ENCODE results near the gene AGPAT3.

AGPAT3 gene

GRCh38 chr21:43846430-43846829 is 18.6 kb upstream of the AGPAT3 start:
- no peak overlapping the region for H3K4me3 ChIP-seq (replicated peaks in 1 of 2; ENCODE audit: low read depth in 2 of 2, low read length in 2 of 2)
- TF ChIP-seq, protein P1, sequence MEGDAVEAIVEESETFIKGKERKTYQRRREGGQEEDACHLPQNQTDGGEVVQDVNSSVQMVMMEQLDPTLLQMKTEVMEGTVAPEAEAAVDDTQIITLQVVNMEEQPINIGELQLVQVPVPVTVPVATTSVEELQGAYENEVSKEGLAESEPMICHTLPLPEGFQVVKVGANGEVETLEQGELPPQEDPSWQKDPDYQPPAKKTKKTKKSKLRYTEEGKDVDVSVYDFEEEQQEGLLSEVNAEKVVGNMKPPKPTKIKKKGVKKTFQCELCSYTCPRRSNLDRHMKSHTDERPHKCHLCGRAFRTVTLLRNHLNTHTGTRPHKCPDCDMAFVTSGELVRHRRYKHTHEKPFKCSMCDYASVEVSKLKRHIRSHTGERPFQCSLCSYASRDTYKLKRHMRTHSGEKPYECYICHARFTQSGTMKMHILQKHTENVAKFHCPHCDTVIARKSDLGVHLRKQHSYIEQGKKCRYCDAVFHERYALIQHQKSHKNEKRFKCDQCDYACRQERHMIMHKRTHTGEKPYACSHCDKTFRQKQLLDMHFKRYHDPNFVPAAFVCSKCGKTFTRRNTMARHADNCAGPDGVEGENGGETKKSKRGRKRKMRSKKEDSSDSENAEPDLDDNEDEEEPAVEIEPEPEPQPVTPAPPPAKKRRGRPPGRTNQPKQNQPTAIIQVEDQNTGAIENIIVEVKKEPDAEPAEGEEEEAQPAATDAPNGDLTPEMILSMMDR (IDR thresholded peaks at IDR 0.05; ENCODE audit: low read depth, low read length) = no peak
- DNase-seq (ENCODE audit: low read depth in 2 of 2) = no peak

DNA sequence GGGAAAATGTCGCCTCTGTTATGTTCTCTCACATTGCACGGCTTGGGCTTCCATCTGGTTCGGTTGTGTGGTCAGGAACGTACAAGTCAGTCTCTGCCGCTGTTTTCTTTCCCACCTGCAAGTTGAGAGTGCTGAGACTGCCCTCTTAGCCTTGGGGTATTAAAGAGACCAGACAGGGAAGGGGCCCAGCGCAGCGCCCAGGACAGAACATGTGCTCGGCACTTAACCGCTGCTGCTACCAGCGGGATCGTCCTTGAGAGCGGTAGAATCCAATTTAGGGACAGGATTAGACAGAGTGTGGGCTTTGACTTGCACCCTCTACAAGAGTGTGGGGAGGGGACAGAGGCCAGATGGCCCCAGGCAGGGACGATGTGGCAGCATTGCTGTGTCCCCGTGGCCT is 17.7 kb upstream of the AGPAT3 start:
- TF ChIP-seq, protein P1 (IDR thresholded peaks at IDR 0.05; ENCODE audit: low read depth, low read length) = no peak
- no peak for DNase-seq (ENCODE audit: low read depth in 2 of 2)
- no peak overlapping the region for H3K4me3 ChIP-seq (replicated peaks in 1 of 2; ENCODE audit: low read depth in 2 of 2, low read length in 2 of 2)

DNA sequence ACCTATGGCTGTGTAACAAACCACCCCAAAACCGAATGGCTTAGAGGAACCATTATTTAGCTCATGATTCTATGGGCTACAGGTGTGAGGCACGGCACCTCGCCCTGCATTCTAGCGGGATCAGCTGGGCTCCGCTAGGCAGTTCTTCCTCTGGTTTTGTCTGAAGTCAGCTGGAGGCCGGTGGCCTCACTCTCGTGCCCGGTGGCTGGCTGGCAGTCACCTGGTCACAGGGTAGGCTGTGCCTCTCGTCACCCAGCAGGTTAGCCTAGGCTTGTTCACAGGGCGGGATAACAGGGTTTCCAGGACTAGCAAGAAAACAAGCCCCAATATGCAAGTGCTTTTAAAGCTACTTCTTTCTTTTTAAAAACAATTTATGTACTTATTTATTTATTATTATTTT is 16.3 kb upstream of the AGPAT3 start:
- H3K4me3 ChIP-seq (replicated peaks in 1 of 2; ENCODE audit: low read depth in 2 of 2, low read length in 2 of 2) = no peak overlapping the region
- no peak for DNase-seq (ENCODE audit: low read depth in 2 of 2)
- TF ChIP-seq, protein P1 (IDR thresholded peaks at IDR 0.05; ENCODE audit: low read depth, low read length) = no peak

DNA sequence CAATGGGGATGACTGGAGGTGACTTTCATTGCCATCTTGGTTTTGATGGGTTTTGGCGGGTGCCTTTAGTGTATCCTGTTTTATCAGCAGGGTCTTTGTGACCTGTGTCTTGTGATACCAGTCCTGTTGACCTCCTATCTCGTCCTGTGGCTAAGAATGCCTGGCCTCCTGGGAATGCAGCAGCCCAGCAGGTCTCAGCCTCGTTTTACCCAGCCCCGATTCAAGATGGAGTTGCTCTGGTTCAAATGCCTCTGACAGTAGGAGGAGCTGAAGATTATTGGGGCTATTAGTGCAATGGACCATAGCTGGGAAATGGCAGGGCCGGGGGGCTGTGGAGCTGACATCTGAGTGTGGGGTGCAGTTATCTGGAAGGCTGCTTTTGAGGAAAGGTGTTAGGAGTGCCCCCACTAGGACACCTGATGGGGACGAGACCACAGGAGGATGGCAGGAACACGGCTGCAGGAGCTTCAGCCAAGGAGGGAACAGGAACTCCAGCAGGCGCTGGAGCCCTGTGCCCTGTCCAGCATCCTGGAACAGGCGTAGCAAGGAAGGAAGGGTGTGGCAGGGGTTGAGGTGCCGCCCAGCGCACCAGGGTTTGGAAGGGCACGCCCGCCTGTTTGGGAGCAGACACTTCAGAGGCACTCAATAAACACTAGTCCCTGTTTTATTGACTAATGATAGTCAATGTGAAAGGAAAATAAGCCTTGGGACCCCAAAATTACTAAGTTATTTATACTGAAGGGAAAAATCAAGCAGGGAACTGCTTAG is 15.3 kb upstream of the AGPAT3 start:
- TF ChIP-seq, protein P1 (IDR thresholded peaks at IDR 0.05; ENCODE audit: low read depth, low read length) = no peak
- no peak for DNase-seq (ENCODE audit: low read depth in 2 of 2)
- no peak overlapping the region for H3K4me3 ChIP-seq (replicated peaks in 1 of 2; ENCODE audit: low read depth in 2 of 2, low read length in 2 of 2)

DNA sequence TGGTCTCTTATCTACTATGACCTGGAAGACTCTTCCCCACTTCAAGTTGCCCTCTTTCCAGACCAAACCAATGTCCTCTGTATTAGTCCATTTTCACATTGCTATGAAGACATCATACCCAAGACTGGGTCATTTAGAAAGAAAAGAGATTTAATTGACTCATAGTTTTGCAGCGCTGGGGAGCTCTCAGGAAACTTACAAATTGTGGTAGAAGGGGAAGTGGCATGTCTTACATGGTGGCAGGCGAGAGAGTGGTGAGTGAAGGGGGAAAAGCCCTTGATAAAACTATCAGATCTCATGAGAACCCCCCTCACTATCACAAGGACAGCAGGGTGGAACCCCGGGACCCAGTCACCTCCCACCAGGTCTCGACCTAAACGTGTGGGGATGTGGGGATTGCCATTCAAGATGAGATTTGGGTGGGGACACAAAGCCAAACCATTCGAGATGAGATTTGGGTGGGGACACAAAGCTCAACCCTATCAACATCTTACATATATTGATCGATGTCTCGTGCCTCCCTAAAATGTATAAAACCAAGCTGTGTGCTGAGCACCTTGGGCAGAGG is 14.2 kb upstream of the AGPAT3 start:
- no peak overlapping the region for H3K4me3 ChIP-seq (replicated peaks in 1 of 2; ENCODE audit: low read depth in 2 of 2, low read length in 2 of 2)
- no peak for DNase-seq (ENCODE audit: low read depth in 2 of 2)
- TF ChIP-seq, protein P1 (IDR thresholded peaks at IDR 0.05; ENCODE audit: low read depth, low read length) = no peak

DNA sequence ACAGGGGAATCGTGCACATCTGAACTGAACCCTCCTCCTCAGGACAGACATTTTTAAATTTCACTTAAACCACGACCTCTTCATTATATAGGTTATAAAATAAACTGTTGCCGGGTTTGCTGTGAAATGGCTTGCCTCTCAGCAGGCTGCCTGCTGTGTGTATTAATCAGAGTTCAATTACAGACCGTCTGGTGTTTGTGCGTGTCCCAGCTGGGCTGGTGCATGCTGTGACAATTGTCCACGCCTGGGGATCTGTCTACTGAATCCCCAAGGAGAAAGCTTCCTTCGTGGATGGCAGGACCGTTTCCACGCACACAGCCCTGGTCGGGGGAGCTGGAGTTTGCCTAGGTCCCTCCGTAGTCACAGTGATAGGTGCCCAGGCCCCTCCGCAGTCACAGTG is 13.4 kb upstream of the AGPAT3 start:
- TF ChIP-seq, protein P1 (IDR thresholded peaks at IDR 0.05; ENCODE audit: low read depth, low read length) = no peak
- DNase-seq (ENCODE audit: low read depth in 2 of 2) = no peak

More for the DNA sequence above, 13.4 kb upstream of the AGPAT3 start:
- no peak overlapping the region for H3K4me3 ChIP-seq (replicated peaks in 1 of 2; ENCODE audit: low read depth in 2 of 2, low read length in 2 of 2)
